ENCODE measurements around the gene SLC22A5.
"Not testable (repeated sequence)": the region's sequence is repeated elsewhere in the genome, so short reads cannot be mapped to it uniquely, and the experiment has no call there.

Gene SLC22A5

GRCh38 chr5:132387640-132388117, 18.2 kb downstream of the SLC22A5 start:
- DNase-seq (ENCODE audit: low read depth in 2 of 3, low spot score in 1 of 3) = no peak

GRCh38 chr5:132388244-132389050, 18.9 kb downstream of the SLC22A5 start:
- DNase-seq (ENCODE audit: low read depth in 2 of 3, low spot score in 1 of 3) = no peak

GRCh38 chr5:132389051-132389331, 19.5 kb downstream of the SLC22A5 start:
- no peak for DNase-seq (ENCODE audit: low read depth in 2 of 3, low spot score in 1 of 3)

- DNase-seq (ENCODE audit: low read depth in 2 of 3, low spot score in 1 of 3) = no peak
These were observed 20.2 kb downstream of the SLC22A5 start for GRCh38 chr5:132389585-132390286.

DNA sequence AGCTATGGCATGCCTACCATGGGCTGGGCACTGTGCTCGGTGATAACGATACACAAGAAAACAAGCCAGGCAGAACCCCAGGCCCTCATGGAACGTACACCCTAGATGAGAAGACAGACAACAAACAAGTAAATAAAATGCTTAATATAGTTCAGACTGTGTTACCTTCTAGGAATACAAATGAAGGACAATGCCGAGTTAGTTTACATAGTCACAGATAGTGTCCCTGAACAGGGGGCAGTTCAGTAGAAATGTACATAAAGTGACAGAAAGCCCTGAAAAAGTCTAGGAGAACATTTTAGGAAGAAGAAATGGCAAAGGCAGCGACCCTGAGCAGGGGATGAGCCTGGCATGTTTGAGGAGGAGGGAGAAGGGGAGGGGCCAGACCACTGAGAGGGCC, 21.7 kb downstream of the SLC22A5 start:
- no peak for DNase-seq (ENCODE audit: low read depth in 2 of 3, low spot score in 1 of 3)

GRCh38 chr5:132391870-132392269, 22.4 kb downstream of the SLC22A5 start:
- no peak for DNase-seq (ENCODE audit: low read depth in 2 of 3, low spot score in 1 of 3)

- no peak for DNase-seq (ENCODE audit: low read depth in 2 of 3, low spot score in 1 of 3)
These were observed 22.9 kb downstream of the SLC22A5 start for GRCh38 chr5:132392411-132392810.

DNA sequence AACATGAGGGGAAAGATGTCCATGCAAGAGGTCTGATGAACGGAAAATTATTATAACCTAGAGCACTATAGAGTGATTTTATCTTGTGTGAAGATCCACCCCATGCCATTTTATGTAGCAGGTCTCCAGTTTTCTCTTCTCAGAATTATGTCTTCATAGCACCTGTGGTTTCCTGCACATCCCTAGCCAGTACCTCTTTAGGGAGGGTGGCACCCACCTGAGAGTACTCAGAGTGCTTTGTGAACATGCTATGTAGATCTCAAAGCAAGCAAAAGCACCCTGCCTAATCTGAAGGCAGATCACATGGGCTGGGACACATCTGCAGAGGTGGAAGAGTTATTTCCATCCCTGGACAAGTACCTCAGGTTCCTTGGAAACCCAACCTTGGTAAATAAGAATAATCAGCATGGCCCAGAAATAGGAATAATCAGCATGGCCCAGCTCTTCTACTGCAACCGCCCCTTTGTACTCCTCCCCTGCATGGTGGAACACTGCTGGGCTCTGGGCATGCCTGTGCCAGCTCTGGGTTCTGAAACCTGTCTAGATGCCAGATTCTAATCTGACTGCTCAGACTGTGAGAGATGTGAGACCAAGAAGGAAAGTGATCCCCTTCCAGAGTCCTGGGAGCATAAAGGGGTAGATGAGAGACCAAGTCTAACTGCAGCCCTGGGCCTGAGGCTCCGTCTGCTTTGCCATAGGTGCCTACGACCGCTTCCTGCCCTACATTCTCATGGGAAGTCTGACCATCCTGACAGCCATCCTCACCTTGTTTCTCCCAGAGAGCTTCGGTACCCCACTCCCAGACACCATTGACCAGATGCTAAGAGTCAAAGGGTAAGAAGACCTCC, 23.7 kb downstream of the SLC22A5 start:
- no peak for DNase-seq (ENCODE audit: low read depth in 2 of 3, low spot score in 1 of 3)

DNA sequence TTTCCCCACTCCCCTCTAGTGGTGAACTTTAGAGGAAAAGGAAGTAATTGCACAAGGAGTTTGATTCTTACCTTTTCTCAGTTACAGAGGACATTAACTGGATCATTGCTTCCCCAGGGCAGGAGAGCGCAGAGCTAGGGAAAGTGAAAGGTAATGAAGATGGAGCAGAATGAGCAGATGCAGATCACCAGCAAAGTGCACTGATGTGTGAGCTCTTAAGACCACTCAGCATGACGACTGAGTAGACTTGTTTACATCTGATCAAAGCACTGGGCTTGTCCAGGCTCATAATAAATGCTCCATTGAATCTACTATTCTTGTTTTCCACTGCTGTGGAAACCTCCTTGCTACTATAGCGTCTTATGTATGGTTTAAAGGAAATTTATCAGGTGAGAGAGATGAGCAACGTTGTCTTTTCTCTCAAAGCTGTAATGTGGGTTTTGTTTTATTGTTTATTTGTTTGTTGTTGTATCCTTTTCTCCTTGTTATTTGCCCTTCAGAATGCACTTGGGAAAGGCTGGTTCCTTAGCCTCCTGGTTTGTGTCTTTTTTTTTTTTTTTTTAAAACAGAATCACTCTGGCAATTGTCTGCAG, 25.3 kb downstream of the SLC22A5 start:
- no peak for DNase-seq (ENCODE audit: low read depth in 2 of 3, low spot score in 1 of 3)

DNA sequence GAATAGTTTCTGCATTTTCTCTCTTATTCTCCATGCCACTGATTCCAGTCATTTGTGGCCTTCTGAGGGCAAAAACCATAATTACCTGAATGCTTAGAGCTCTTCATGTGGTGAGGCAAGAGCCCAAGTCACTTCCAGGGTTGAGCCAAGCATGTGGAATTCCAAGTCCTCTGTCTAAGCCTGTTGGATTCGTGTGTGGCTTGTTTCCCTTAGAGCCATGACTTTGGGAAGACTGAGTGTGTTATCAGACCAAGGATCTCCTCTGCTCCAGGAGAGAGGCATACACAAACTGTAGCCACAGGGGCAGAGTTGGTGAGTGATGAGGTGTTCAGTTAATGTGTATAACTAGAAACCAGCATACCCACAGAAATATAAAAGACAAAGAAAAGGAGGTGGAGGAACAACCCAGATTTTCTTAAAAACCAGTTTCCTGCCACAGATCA, 27.1 kb downstream of the SLC22A5 start:
- DNase-seq (ENCODE audit: low read depth in 2 of 3, low spot score in 1 of 3) = no peak

GRCh38 chr5:132397224-132397623, 27.7 kb downstream of the SLC22A5 start:
- DNase-seq (ENCODE audit: low read depth in 2 of 3, low spot score in 1 of 3) = no peak

DNA sequence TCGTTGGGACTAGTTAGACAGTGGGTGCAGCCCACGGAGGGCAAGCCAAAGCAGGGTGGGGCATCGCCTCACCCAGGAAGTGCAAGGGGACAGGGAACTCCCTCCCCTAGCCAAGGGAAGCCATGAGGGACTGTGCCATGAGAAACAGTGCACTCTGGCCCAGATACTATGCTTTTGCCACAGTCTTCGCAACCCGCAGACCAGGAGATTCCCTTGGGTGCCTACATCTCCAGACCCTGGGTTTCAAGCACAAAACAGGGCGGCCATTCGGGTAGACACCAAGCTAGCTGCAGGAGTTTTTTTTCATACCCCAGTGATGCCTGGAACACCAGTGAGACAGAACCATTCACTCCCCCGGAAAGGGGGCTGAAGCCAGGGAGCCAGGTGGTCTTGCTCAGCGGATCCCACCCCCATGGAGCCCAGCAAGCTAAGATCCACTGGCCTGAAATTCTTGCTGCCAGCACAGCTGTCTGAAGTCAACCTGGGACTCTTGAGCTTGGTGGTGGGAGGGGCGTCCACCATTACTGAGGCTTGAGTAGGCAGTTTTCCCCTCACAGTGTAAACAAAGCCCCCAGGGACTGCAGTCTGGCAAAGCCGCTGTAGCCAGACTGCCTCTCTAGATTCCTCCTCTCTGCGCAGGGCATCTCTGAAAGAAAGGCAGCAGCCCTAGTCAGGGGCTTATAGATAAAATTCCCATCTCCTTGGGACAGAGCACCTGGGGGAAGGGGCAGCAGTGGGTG, 28.6 kb downstream of the SLC22A5 start:
- not testable (repeated sequence) for DNase-seq (ENCODE audit: low read depth in 2 of 3, low spot score in 1 of 3)

- DNase-seq (ENCODE audit: low read depth in 2 of 3, low spot score in 1 of 3) = not testable (repeated sequence)
These were observed 34.5 kb downstream of the SLC22A5 start for GRCh38 chr5:132404041-132404440.

GRCh38 chr5:132405646-132406045, 36.1 kb downstream of the SLC22A5 start:
- no peak for DNase-seq (ENCODE audit: low read depth in 2 of 3, low spot score in 1 of 3)

DNA sequence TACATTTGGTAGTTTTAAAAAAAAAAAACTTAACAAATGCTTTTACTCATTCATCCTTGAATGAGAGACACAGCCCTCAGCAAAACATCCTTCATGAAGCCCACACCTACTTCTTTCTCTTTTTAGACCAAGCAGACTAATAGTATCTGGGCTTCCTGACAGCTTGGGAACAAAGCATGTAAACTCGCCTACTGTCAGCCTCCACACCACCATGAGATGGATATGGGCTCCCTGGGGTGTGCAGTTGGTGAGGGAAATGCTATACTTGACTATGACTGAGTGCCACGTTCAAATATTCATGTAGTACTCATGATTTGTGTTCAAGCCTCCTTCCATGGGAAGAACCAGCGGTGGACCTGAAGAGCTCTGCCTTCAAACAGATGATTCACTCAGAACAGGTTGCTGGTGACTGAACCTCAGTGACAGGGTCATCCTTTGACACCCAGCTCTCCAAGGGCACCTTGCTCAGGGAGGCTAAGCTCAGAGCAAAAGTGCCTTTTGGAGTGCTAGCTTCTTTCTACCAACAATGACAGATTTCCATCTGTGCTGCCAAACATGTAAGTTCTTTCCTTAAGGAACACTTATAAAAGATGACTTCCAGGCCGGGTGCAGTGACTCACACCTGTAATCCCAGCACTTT, 36.8 kb downstream of the SLC22A5 start:
- DNase-seq (ENCODE audit: low read depth in 2 of 3, low spot score in 1 of 3) = no peak

DNA sequence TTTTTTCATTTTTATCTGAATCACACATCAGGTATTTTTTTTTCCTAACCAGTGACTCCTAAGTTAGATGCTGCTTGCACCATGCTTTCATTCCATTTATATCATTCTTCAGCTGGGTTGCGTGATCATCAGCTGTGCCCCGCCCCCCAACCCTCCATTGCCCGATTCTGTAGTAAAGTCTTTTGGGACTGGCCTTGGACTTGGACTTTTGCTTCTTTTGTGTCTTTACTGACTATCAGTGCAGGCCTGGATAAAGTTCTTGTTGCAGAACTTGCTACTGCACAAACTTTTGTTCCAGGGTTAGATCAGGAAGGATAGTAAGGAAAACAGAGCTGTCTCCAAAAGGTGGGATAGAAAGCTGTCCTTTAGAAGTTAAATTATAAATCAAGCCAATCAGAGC, 38.5 kb downstream of the SLC22A5 start:
- DNase-seq (ENCODE audit: low read depth in 2 of 3, low spot score in 1 of 3) = no peak

DNA sequence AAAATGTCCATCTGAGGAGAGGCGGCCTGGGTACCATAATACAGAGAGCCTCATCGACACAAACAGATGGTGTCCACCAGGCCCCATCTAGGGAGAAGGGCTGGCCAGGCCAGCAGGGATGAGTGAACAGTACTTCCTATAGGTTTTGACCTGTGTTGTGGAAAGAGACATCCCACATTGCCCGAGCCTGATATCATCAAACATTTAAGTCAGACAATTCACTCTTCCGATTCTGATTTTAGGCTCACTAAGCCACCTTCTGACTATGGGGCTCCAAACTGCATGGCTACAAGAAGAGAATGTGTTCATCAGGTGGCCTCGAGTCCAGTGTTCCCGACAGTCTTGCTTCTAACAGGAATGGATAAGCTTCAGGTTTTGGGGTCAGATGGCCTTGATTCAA, 38.9 kb downstream of the SLC22A5 start:
- DNase-seq (ENCODE audit: low read depth in 2 of 3, low spot score in 1 of 3) = no peak

DNA sequence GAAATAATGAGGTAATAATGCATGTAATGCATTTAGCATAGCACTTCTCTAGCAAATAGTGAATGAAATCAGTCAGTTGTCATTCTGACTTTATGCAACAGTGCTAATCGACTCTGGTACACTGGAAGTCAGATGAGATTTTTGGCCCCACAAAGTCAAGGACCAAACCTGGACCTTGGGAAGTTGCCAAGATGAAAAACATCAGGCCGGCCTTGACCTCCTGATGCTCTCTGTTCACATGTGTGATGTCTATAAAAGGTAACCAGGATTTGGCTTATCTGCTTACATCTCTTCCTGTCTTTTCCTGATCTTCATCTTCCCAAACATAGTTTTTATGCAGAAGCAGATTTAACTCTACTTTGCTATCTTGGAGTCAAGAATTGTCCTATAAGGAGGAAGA, 39.5 kb downstream of the SLC22A5 start:
- DNase-seq (ENCODE audit: low read depth in 2 of 3, low spot score in 1 of 3) = no peak

- peak; percentile 76 to 83 (median 79) for DNase-seq (ENCODE audit: low read depth in 2 of 3, low spot score in 1 of 3)
These were observed 41.2 kb downstream of the SLC22A5 start for GRCh38 chr5:132410451-132411303.
